Hematopoietic multipotent progenitor cell treated with erythropoietin and hydrocortisone succinate and interleukin-3 and kit ligand, for 15 days (in vitro differentiated cells): ENCODE results near the gene HGFAC.

Experiments used
- DNase-seq: peaks from one replicate; pipeline ENCODE4 v3.0.0-alpha.2; 2015; ENCODE audit warnings: low spot score

Gene HGFAC

DNA sequence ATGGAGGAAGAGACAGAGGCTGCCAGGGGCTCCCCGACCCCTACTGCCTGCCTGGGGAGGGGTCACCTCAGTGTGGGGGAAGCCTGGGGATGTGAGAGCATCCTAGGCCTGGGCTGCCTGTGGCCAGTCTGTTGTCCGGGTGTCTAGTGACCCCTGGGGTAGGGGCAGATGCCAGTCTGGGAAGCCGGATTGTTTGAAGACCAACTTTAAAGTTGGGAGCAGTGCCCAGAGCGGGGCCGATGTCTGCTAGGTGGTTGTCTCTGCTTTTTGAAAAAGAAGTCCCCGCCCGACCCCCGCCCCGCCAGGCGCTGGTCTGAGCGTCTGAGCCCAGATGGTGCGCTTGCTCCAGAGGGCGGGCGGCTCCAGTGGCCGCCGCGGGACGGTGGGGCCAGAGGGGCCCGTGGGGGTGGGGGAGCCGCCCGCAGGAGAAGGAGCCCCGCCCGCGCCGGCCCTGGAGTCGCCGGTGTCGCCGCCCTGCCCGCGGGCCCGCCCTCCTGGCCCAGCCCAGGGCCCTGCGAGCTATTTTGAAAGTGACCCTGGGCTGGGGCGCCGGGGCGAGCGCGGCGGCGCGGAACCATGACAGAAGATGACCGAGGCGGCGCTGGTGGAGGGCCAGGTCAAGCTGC is 21.1 kb downstream of the HGFAC start, which contains the start of gene DOK7:
TSS of gene DOK7 (plus strand) at position 517 of the 626 bp plus-strand sequence. CDS start at position 587, 70 bp downstream.
- DNase-seq: no peak

DNA sequence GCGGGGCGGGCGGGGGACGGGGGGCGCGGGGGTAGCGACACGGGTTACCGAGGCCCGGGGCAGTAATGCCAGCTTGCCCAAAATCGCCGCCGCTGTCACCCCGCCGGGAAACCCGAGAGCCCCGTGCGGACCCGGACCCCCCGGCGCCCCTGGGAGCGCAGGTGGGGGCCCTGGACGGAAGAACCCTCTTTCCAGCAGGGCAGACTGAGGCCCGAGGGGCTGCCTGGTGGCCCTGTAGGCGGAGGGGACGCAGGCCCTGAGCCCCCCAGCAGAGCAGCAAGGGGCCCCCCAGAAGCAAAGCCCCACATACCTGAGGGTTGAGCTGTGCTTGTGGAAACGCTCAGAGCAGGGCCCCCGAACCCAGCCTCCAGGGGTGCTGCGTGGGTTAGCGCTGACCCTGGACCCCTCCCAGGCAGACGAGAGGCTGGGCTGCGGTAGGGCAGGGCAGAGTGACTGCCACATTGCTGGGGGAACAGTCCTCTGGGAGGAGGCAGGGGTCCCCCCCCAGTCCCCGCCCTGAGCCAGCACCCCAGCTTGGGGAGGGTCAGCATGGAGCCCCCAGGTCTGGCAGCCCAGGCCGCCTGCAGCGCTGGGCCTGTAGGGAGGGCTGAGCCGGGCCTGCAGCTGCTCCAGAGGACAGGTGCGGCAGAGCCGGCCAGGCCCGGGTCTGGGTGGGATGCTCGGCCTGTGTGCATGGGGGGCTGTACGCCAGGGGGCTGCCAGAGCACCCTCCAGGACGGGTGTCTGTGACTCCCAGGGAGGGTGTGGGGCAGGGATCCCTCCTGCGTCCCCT is 22.0 kb downstream of the HGFAC start:
- DNase-seq: no peak

DNA sequence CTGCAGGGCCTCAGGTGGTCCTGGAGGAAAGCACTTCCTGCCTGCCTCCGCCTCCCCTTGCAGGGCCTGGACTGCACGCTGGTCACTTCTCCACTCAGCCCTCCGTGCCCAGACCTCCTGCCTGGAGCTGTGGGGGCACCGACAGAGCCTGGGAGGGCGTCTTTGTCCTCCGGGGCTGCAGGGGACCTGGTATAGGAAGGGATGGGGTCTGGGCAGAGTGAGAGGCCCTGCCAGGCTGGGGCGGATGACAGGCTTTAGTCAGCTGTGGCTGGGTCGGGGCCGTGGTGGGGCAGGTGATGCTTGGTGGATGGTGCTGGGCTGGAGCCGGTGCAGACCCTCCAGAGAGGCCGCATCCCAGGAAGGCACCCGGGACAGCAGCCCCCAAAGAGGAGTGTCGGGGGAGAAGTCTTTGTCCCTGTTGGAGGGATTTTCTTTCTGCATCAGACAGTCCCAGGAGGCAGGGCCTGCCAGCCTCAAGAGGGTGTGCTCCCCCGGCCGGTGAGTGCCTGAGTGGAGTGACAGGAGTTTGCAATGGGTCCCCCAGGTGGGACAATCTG is 22.7 kb downstream of the HGFAC start:
- no peak for DNase-seq

DNA sequence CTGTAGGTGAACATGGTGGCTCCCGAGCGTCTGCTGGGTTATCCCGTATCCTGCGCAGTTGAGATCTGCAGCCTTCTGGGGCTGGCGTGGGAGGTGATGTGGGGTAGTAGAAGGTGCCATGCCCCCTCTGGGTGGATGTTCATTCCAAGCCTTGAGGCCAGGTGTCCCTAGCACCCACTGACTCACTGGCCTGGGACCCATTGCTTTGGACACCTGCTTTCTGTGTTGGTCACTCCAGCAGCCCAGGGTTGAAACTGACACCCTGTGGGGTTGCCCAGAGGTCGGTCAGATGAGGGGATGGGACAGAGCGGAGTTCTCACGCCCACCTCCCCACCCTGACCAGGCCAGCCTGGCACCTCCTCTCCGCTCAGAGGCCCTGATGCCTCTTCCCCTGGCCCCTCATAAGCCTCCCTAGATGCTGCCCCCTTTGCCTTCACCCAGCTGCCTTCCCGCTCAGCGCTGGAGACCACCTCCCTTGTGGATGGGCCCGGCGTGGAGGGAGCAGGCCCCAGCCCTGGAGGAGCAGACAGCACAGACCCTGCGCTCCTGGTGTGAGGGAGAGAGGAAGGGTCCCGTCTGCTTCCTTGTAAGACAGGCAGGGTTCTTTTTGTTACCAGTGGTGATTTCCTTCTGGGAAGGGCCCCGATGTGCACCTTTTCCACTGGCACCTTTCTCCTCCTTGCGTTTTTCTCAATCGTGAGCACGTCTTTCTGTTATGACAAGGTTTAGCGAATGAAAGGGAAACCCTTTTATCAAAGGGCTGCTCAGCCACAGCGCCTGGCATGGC is 23.3 kb downstream of the HGFAC start:
- DNase-seq: no peak

DNA sequence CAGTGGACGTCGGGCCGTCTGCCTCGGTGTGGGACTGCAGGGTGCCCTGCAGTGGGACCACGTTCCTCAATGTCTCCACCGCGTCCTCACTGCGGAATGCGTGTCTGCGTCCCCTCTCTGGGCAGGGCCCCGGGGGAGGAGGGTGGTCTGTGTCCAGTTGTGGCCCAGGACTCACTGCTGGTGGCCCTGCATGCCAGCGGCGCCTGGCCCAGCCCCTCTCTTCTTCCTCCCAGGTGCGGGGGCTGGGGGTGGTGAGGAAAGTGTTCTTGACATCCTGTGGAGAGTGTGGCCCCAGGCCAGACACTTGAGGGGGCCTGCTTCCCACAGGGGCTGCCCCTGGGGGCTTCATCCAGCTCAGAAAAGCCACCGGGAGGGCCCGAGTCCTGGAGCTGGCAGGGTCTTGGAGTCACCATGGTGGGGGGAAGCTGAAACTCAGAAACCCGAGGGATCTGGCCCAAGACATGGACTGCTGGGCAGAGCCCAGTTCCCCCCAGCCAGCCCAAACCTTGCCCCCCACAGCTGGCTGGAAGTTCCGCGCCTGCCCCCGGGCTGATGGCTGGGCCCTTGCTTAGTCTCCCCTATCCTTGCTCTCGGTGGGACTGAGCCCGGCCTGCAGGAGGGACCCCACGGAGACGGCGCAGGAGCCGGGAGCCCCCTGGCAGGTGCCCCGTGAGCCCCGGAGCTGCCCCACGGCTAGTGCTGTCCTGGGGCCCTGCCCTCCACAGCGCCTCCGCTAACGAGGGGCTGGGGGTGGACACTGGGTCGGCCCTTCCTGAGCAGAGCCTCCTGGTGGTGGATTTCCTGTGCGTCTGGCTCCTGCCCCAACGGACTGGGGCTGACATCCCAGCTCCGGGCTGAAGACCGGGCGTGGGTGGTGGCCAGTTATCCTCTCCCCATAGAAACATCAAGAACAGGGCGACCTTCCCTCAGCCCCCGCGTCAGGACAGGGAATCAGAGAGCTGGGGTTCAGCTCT is 24.2 kb downstream of the HGFAC start:
- no peak for DNase-seq

DNA sequence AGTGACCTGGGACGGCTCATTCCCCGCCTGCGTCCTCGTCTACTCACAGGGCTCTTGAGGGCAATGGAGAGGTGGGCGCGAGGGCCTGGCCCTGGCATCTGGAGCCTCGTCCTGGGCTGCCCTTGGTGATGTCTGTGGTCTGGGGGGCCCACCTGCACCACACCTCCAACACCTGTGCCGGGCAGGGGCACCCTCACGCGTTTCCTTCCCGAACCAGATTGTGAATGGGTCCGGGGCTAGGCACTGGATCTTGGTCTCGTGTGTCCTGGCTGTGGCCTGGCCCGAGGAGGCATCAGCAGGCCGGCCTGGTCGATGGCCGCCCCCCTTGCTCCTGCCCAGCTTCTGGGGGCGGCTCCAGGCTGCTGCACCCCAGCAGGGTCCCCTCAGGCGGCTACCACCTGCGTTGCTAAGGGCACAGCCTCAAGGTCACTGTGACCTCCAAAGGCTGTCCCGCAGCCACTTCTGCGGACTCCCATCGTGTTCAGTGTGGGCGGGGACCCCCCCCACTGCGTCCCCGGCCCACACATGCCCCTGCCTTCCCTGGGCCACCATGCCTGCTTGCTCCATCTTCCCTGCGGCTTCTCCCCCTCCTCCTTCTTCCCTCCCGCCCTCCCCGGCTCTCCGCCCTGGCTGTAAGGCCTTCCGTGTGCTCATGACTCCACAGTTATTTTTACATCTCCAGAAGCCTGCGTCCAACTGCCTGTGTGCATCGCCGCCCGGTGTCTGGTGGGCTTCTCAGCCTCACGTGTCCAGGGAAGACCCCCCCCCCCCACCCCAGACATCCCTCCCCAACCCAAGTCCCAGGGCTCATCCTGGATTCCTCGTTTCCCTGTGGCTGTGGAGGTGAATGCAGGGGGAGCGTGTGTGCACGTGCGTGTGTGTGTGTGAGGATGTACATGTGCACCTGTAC is 25.2 kb downstream of the HGFAC start:
- no peak for DNase-seq

DNA sequence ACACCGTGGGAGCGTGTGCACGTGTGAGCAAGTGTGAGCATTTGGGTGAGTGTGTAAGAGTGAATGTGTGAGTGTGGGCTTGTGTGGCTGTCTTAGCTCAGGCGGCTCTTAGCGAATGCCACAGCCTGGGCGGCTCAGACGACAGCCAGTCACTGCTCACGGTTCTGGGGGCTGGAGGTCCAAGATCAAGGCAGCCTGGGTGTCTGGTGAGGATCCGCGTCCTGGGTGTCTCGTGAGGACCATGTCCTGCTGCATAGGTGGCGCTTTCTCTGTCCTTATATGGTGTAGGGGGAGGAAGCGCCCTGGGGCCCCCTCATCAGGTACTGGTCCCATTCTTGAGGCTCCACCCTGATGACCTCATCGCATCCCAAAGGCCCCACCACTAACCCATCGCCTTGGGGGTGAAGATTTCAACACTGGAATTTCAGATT is 25.8 kb downstream of the HGFAC start:
- DNase-seq: no peak

DNA sequence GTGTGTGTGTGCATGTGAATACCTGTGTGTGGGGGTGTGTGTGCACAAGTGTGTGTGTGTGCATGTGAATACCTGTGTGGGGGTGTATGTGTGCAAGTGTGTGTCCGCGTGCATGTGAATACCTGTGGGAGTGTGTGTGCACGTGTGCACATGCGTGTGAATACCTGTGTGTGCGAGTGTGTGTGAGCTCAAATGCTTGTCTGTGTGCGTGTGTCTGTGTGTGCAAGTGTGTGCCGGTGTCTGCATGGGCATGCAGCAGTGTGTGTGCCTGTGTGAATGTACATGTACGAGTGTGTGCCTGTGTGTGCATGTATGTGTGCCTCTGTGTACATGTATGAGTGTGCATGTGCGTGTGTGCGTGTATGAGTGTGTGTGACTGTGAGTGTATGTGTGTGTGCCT is 26.4 kb downstream of the HGFAC start:
- DNase-seq: no peak

DNA sequence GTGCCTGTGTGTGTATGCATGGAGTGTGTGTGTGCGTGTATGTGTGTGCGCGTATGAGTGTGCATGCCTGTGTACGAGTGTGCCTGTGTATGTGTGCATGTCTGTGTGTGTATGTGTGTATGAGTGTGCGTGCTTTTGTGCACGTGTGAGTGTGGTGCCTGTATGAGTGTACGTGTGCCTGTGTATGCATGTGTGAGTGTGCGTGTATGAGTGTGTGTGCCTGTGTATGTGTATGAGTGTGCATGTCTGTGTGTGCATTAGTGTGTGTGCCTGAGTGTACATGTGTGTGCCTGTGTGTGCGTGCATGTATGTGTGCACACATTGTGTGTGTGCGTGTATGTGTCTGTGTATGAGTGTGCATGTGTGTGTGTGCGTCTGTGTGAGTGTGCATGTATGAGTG is 27.0 kb downstream of the HGFAC start:
- DNase-seq: no peak

DNA sequence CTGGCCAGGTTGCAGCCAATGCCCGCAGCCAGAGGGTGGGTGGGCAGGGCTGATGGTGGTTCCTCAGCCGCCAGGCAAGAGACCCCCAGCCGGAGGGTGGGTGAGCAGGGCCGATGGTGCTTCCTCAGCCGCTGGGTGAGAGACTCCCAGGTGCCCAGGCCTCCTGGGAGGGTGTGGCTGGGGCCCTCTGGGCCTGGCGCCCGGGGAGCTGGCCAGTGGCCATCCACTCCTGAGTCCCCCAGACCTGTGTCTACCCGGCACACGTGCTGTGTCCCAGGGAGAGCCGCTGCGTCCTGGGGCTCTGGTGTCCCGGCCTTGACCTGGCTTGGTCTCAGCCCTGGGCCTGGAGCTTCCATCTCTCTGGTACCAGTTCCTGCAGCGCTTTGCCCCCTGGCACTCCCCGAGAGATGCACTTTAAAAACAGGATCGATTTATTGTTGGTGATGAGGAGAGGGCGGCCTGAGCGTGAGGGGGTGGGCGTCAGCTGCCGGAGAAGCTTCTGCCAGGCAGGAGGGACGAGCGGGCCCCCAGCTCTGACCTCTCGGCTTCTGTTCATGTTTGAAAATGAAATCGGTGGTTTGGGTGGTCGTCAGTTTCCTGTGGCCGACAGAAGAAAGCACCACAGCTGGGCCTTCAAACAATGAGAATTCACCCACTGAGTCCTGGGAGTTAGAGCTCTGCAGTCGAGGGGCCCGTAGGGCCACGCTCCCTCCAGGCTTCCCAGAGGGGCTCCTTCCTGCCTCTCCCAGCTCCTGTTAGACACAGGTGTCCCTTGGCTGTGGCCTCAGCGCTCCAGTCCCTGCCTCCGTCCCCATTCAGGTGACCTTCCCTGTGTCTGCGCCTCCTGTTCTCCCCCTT is 27.8 kb downstream of the HGFAC start:
- no peak for DNase-seq

DNA sequence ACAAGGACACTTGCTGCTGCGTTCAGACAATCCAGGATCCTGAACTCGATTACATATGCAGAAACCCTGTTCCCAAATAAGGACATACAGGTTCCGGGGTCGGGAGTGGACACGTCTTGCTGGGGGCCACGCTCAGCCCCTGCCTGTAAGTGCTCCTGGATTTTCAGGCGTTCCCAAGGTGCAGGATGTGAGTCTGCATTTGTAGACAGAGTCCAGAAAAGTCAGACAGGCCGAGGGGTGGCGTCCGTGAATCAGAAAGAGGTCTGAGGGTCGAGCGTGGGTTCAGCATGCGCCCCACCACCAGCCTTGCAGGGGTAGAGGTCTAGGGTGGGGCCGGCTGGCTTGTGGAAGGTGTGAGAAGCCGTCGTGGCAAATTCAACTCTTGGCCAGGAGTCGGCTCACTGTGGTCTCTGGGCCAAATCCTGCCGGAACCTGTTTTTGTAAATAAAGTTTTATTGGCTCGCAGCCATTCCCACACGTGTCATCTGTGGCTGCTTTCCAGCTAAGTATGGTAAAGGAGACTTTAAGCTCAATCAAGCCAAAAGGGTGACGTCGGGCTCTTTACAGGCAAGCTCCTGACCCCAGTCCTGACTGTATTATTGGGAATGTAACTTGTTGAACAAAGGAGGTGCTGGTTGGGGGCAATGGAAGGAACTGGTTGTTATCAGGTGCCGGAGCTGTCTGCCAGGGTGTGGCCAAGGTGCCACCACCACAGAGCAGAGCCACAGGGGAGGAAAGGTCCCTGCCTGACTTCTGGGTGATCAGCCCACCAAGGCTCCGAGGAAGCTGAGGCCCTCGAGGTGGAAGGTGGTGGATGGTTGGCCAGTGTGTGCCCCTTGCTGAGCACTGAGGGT is 28.7 kb downstream of the HGFAC start:
- no peak for DNase-seq

DNA sequence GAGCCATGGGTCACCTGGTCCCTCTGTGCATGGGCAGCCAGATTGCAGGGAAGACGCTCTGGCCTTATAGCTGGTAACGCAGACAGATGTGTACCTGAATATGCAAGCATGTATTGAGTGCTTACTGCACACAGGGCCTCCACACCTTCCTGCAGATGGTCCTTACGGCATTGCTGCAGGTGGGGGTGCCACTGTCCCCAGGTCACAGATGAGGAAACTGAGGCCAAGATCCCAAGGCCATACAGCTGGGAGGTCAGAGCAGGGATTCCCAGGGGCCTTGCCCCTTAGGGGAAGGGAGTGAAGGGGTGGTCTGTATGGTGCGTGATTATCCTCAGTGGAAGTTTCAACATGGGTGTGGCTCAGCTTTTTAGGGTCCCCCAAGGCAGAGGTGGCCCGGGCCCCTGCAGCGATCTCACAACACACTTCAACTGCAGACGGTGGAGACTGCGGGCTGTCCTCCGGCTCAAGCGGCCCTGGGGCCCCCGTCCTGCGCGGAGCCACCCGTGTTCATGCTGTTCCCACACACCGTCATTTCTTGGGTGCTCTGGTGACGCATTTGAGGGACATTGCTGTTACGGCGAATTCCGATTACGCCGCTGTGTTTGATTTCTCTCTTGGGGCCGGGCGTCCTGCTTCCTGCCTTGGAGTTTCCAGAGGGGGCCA is 29.5 kb downstream of the HGFAC start:
- no peak for DNase-seq

DNA sequence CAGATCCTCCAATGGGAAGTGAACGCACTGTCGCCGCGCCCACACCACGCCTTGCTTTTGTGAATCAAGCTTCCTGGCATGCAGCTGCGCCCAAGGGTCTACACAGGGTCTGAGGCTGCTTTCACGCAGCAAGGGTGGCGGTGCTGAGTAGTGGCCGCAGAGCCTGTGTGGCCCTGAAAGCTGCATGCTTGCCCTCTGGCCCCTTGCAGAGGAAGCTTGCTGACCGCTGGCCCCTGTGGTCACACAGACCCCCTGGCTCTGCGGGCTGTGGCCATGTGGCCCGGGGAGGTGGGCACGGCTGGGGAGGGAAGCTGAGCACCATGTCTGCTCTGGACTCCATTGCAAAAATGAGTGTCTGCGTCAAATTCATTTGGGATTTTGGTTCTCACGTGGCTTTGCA is 30.1 kb downstream of the HGFAC start:
- no peak for DNase-seq

DNA sequence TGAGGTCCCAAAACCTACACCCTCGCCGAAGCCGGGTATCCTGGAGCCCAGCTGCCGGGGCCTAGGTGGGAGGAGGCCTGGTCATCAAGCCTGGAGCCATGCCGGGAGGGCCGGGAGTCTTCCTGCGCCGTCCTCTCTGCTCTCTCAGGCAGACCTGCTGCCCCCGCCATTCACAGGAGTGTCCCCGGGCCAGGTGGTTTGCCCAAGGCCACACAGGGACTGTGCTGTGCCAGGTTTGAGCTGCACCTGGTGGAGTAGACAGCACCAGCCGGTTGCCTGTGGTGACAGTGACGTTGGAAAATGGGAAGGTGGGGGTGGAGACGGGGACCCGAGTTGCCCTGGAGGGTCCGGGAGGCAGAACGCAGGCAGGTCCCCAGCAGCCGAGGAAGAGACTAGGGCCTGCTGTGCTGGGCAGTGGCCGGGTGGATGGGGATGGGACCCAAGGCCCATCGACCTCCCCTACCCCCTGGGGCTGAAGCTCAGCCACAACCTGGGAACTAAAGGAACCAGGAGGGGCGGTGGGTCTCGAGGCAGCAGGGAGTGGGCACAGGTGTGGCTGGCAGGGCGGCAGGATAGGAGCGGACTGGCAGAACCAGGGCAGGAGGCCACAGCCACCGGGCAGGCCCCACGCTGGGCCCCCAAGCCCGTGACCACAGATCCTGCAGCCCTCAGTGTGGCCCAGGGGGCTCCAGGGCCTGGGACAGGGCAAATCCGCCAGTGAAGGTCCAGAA is 30.8 kb downstream of the HGFAC start:
- no peak for DNase-seq

DNA sequence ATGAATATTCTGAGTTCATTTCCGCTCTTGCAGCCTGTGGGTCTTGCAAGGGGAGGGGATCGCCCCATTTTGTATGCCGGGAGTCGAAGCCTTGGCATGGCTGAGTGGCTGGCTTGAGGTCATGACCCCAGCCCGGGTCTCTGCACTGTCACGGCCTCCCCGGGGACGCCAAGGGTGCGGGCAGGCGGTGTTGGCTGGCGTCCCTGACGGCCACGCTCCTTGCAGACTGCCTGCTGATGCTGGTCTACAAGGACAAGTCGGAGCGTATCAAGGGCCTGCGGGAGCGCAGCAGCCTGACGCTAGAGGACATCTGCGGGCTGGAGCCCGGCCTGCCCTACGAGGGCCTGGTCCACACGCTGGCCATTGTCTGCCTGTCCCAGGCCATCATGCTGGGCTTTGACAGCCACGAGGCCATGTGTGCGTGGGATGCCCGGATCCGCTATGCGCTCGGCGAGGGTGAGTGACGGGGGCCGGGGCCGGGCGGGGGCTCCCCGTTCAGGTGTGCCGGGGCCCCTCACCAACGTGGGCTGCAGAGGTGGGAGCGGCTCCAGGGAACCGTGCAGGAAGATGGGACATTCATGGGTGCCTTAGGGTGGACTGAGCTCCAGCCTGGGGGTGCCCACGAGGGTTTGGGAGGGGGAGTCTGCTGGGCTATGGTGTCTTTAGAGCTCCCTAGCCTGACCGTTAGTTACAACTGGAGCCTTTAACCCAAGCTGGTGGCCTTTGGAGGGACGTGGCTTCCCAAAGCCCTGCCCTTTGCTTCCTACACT is 31.6 kb downstream of the HGFAC start:
- no peak for DNase-seq
